ENCODE measurements around the gene HELT.
"Not testable (repeated sequence)": the region's sequence is repeated elsewhere in the genome, so short reads cannot be mapped to it uniquely, and the experiment has no call there.

Gene HELT

DNA sequence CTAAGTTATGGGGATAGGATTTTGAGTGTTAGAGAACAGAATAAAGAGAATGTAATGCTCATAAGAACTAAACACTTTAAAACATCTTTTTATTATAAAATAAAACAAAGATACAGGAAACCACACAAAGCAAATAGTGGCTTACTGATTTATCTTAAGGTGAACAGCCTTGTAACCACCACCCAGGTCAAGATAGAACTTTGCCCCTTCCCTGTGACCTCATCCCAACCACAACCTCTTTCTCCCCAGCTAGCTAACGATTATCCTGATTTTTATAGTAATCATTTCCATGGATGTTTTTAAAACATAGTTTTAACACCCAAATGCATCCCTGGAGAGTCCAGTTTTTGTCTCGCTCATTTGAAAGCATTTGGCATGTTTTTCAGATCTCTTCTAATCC, 17.0 kb downstream of the HELT start:
- DNase-seq: no peak

DNA sequence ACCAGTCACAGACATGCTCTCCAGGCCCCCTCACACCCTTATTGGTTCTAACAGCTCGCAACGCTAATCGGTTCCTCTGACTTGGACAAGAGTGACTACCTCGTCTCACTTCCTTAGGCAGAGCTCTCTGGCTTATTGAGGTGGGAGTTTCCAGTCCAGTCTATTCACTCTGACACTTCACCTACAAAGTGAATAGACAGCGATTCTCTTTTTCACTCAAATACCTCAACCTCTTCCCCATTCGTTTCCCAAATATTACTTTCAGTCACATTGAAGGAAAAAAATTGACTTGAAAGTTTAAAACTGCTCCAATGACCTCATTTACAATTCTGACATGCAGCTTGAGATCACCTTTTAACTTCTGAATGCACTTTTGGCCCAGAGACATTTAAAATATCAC, 17.7 kb downstream of the HELT start:
- no peak for DNase-seq

GRCh38 chr4:185036842-185037241, 18.6 kb downstream of the HELT start:
- DNase-seq: no peak

GRCh38 chr4:185039508-185040273, 21.4 kb downstream of the HELT start:
- peak in 35 of 56 donors; percentile 0 to 63 (median 10) for DNase-seq

GRCh38 chr4:185040523-185040922, 22.2 kb downstream of the HELT start:
- no peak for DNase-seq

GRCh38 chr4:185050286-185050685, 32.0 kb downstream of the HELT start:
- not testable (repeated sequence) for DNase-seq

- not testable (repeated sequence) for DNase-seq
Measured at GRCh38 chr4:185051283-185051682, 33.0 kb downstream of the HELT start.

- no peak for DNase-seq
Measured at GRCh38 chr4:185053746-185054145, 35.5 kb downstream of the HELT start.

- DNase-seq: no peak
Measured at GRCh38 chr4:185054272-185054671, 36.0 kb downstream of the HELT start.

GRCh38 chr4:185054886-185055285, 36.6 kb downstream of the HELT start:
- no peak for DNase-seq

DNA sequence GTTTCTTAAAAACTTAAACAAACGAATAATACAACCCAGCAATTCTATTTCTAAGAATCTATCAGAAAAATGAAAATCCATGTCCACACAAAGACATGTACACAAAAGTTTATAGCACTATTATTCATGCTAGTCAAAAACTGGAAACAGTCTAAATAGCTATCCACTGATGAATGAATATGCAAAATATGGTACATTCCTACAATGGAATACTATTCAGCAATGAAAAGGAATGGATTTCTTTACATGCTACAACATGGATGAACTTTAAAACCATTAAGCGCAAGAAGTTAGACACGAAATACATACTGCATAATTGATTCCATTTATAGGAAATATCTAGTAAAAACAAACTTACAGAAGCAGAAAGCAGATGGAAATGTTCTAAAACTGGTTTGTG, 43.3 kb downstream of the HELT start:
- no peak for DNase-seq

DNA sequence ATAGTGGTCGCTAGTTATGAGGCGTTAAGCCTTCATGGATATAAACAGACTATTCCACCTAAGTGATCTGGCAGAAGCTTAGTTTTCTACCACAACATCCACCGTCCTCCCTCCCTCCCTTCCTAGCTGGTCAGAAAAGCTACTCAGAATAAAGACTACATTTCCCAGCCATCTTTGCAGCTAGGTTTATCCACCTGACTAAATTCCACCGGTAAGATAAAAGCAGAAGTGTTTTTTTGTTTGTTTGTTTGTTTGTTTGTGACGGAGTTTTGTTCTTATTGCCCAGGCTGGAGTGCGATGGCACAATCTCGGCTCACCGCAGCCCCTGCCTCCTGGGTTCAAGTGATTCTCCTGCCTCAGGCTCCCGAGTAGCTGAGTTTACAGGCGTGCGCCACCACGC, 44.3 kb downstream of the HELT start:
- DNase-seq: no peak

GRCh38 chr4:185066179-185066578, 47.9 kb downstream of the HELT start:
- DNase-seq: no peak

DNA sequence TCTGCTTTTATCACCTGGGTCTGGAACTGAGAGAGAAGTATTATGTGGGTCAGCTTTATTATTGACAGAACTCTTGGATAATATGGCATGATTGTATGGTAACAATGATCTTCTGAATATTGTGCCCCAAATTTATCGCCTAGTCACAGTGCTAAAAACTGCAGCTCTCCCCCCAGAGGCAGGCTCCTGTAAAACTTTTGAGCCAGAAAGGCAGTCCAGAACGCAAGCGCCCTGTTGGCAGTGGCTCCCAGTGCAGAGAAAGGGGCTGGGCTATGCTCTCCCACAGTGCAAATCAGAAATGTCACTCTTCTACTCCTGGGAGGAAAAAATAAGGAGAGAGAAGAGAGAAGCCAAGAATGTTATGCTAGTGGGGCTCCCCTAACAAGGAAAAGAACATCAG, 50.5 kb downstream of the HELT start:
- DNase-seq: no peak

Measured in nucleus accumbens (tissue), 56 donors.